Measurements from ENCODE around the gene FAM25G. TPM values are rescaled to one million over a fixed set of nuclear protein-coding genes. Genes with fewer than 3 reads are reported as not detected.

Gene FAM25G
- total RNA-seq, 1 experiment from 2014 or later: not detected

- no peak for TF ChIP-seq AFF4 (CRISPR knock-in tag; IDR thresholded peaks at IDR 0.05; ENCODE audit: borderline replicate concordance)
Measured at GRCh38 chr10:47454780-47455058, 36.8 kb downstream of the FAM25G start (continued).

GRCh38 chr10:47454008-47454779 is 37.3 kb downstream of the FAM25G start:
- POLR2A ChIA-PET: no interaction called here
- no peak for DNase-seq (ENCODE audit: low spot score)
- no peak overlapping the region for H3K4me3 Mint-ChIP-seq
- CTCF ChIA-PET: interaction anchor here (0.7 to 1.5 kb wide), 2 partner anchors 93 to 113 kb away, joined by 3 read pairs; no protein-coding TSS in a partner anchor
- no peak for ATAC-seq
- no peaks in the 10 kb centered on the region for H3K36me3 Mint-ChIP-seq
- peaks cover 4% of the 10 kb centered on the region; the same call in 1 of the 2 replicates for H3K4me1 Mint-ChIP-seq
- TF ChIP-seq TEAD4 (CRISPR knock-in tag; IDR thresholded peaks at IDR 0.05) (no peak), FOXP1 (CRISPR knock-in tag; IDR thresholded peaks at IDR 0.05; ENCODE audit: borderline replicate concordance) (no peak), ATF6 (CRISPR knock-in tag; IDR thresholded peaks at IDR 0.05) (no peak), NR3C1 (CRISPR knock-in tag; conservative IDR thresholded peaks at IDR 0.05; ENCODE audit: low read depth) (no peak), SMAD3 (CRISPR knock-in tag; IDR thresholded peaks at IDR 0.05; ENCODE audit: borderline replicate concordance) (no peak), E2F5 (CRISPR knock-in tag; IDR thresholded peaks at IDR 0.05) (no peak), ZNF219 (CRISPR knock-in tag; IDR thresholded peaks at IDR 0.05; ENCODE audit: borderline replicate concordance) (no peak), OVOL2 (CRISPR knock-in tag; IDR thresholded peaks at IDR 0.05; ENCODE audit: borderline replicate concordance) (no peak)
- H3K9me3 Mint-ChIP-seq: no peaks in the 10 kb centered on the region
- H3K27ac Mint-ChIP-seq: no peak overlapping the region
- H3K27me3 Mint-ChIP-seq (ENCODE audit: low read depth): no peaks in the 10 kb centered on the region

- Mint-ChIP-seq H3K9me3 (no peaks in the 10 kb centered on the region), H3K27ac (no peak overlapping the region), H3K36me3 (no peaks in the 10 kb centered on the region), H3K4me1 (peaks cover 4% of the 10 kb centered on the region; the same call in 1 of the 2 replicates), H3K27me3 (ENCODE audit: low read depth) (no peaks in the 10 kb centered on the region), H3K4me3 (no peak overlapping the region)
- TF ChIP-seq E2F5 (CRISPR knock-in tag; IDR thresholded peaks at IDR 0.05) (no peak), TEAD1 (CRISPR knock-in tag; IDR thresholded peaks at IDR 0.05) (no peak), ZBTB21 (CRISPR knock-in tag; IDR thresholded peaks at IDR 0.05; ENCODE audit: borderline replicate concordance) (no peak), ATF3 (CRISPR knock-in tag; conservative IDR thresholded peaks at IDR 0.05) (no peak), NR2C2 (CRISPR knock-in tag; IDR thresholded peaks at IDR 0.05) (no peak), FOXP4 (CRISPR knock-in tag; IDR thresholded peaks at IDR 0.05) (no peak), GABPB1 (CRISPR knock-in tag; IDR thresholded peaks at IDR 0.05) (no peak)
- CTCF ChIA-PET: interaction anchor here (0.7 to 1.5 kb wide), 2 partner anchors 92 to 113 kb away, joined by 3 read pairs; no protein-coding TSS in a partner anchor
- DNase-seq (ENCODE audit: low spot score) (no peak), ATAC-seq (no peak)
- POLR2A ChIA-PET: no interaction called here
Measured at GRCh38 chr10:47453141-47454007, 38.1 kb downstream of the FAM25G start.

All from WTC11 (cell line).